ENCODE results near the gene RASSF9. TPM values are rescaled to one million over a fixed set of nuclear protein-coding genes. Genes with fewer than 3 reads are reported as not detected.

Gene RASSF9
- total RNA-seq, 4 donors from 2014 or later: 2.4 to 3.6 (median 3.2) TPM

DNA sequence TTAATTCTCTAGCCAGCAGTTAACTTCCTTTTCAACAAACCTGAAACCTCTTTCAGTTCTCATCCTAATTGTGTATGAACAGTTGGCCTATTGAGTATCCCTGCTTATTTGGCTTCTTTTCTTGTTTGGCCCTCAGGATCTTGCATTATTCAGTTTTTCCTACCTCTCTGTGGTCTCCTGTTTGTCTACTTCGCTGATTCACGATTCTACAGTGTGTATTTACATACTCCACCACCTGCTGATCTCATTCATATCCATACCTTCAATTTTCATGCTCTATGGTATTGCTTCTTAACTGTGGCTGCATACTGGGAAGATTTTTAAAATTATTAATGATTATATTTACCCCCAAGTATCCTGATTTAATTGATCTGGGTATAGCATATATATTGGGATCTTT lies 56.4 kb downstream of the RASSF9 start:
- TF ChIP-seq CTCF (IDR thresholded peaks at IDR 0.05): no peak
- TF ChIP-seq POLR2A (IDR thresholded peaks at IDR 0.05): no peak
- no peak for TF ChIP-seq EP300 (IDR thresholded peaks at IDR 0.05)
- no peak for DNase-seq (ENCODE audit: low spot score in 2 of 2)
- WGBS, 2 donors: 62 to 64% methylated on average over 2 of the region's 2 CpGs

GRCh38 chr12:85775091-85775490 lies 61.1 kb downstream of the RASSF9 start:
- TF ChIP-seq EP300 (IDR thresholded peaks at IDR 0.05) (no peak), POLR2A (IDR thresholded peaks at IDR 0.05) (no peak), CTCF (IDR thresholded peaks at IDR 0.05) (no peak)
- Histone ChIP-seq H3K4me3 (no peak overlapping the region), H3K27me3 (no peaks in the 10 kb centered on the region), H3K9me3 (no peaks in the 10 kb centered on the region), H3K27ac (no peak overlapping the region), H3K4me1 (no peaks in the 10 kb centered on the region), H3K36me3 (no peaks in the 10 kb centered on the region)
- DNase-seq (ENCODE audit: low spot score in 2 of 2): no peak

More for the DNA sequence above, 56.4 kb downstream of the RASSF9 start:
- Histone ChIP-seq H3K27ac (no peak overlapping the region), H3K4me1 (no peaks in the 10 kb centered on the region), H3K27me3 (no peaks in the 10 kb centered on the region), H3K4me3 (no peak overlapping the region), H3K36me3 (no peaks in the 10 kb centered on the region), H3K9me3 (no peaks in the 10 kb centered on the region)

DNA sequence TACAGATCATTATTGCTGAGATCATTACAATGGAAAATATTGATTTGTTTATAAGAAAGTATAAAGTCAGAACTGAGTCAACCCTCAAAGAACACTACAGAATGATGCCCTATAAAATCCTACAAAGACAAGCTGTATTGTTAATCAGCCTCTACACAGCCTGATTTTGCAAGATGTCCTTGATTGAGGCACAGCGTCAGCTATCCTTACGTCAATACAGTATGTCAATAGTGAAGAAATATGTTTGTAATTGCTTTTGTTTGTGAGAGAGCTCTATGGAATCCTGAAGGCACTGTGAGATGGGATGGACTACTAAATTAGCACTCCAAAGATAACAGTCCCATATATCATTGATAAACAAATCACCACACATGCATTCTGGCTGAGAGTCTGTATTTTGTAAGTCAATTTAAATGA lies 70.7 kb downstream of the RASSF9 start:
- no peak overlapping the region for H3K27ac ChIP-seq
- no peaks in the 10 kb centered on the region for H3K27me3 ChIP-seq
- no peaks in the 10 kb centered on the region for H3K9me3 ChIP-seq
- H3K4me3 ChIP-seq: no peak overlapping the region
- H3K4me1 ChIP-seq: no peaks in the 10 kb centered on the region
- no peak for DNase-seq (ENCODE audit: low spot score in 2 of 2)
- H3K36me3 ChIP-seq: no peaks in the 10 kb centered on the region
- 74 to 75% methylated on average over 2 of the region's 2 CpGs for WGBS, 2 donors
- no peak for TF ChIP-seq POLR2A (IDR thresholded peaks at IDR 0.05)

DNA sequence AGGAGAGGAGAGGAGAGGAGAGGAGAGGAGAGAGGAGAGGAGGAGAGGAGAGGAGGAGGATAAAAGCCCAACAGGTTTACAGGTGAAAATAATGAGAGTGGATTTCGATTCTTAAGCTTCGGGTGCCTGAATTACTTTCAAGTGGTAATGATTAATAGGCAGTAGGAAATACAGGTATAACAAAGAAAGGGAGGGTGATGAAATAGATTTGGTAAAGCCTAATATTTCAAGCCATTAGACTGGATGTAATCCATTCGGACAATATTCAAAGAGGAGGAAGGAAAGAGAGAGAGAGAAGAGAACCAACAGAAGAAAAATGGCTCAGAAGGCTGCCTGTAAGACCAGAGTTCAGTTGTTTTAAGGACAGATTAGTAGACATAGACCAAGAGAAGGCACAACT lies 76.6 kb downstream of the RASSF9 start:
- no peaks in the 10 kb centered on the region for H3K36me3 ChIP-seq
- no peak for DNase-seq (ENCODE audit: low spot score in 2 of 2)
- peaks cover 0 to 12% (median 0%) of the 10 kb centered on the region in 4 donors for H3K9me3 ChIP-seq
- 87 to 95% methylated on average over 3 of the region's 3 CpGs for WGBS, 2 donors
- no peaks in the 10 kb centered on the region for H3K27me3 ChIP-seq
- TF ChIP-seq POLR2A (IDR thresholded peaks at IDR 0.05) (no peak), EP300 (IDR thresholded peaks at IDR 0.05) (no peak), CTCF (IDR thresholded peaks at IDR 0.05) (no peak)
- H3K4me1 ChIP-seq: no peaks in the 10 kb centered on the region
- no peak overlapping the region for H3K4me3 ChIP-seq
- H3K27ac ChIP-seq: no peak overlapping the region

- no peak for TF ChIP-seq CTCF (IDR thresholded peaks at IDR 0.05)
- TF ChIP-seq POLR2A (IDR thresholded peaks at IDR 0.05): no peak
- no peak for TF ChIP-seq EP300 (IDR thresholded peaks at IDR 0.05)
- WGBS, 2 donors: 82 to 86% methylated on average over 3 of the region's 3 CpGs
- Histone ChIP-seq H3K36me3 (no peaks in the 10 kb centered on the region), H3K4me3 (no peak overlapping the region), H3K9me3 (peaks cover 0 to 17% (median 0%) of the 10 kb centered on the region in 4 donors), H3K4me1 (no peaks in the 10 kb centered on the region), H3K27ac (no peak overlapping the region), H3K27me3 (no peaks in the 10 kb centered on the region)
- DNase-seq (ENCODE audit: low spot score in 2 of 2): no peak
Observed at GRCh38 chr12:85759091-85759490, 77.1 kb downstream of the RASSF9 start.

DNA sequence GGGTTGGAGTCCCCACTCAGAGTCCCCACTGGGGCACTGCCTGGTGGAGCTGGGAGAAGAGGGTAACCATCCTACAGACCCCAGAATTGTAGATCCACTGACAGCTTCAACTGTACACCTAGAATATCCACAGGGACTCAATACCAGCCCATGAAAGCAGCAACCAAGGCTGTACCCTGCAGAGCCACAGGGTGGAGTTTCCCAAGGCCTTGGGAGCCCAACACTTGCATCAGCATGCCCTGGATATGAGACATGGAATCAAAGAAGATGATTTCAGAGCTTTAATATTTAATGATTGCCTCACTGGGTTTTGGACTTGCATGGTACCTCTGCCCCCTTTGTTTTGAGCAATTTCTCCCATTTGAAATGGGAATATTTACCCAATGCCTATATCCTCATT lies 80.4 kb downstream of the RASSF9 start:
- DNase-seq (ENCODE audit: low spot score in 2 of 2): no peak
- H3K4me1 ChIP-seq: no peaks in the 10 kb centered on the region
- H3K27me3 ChIP-seq: no peaks in the 10 kb centered on the region
- no peak overlapping the region for H3K4me3 ChIP-seq
- H3K27ac ChIP-seq: no peak overlapping the region
- TF ChIP-seq CTCF (IDR thresholded peaks at IDR 0.05) (no peak), POLR2A (IDR thresholded peaks at IDR 0.05) (no peak), EP300 (IDR thresholded peaks at IDR 0.05) (no peak)
- peaks cover 0 to 17% (median 0%) of the 10 kb centered on the region in 4 donors for H3K9me3 ChIP-seq
- no peaks in the 10 kb centered on the region for H3K36me3 ChIP-seq
